Osteocyte (in vitro differentiated cells): ENCODE results near the gene RGS18. TPM values are rescaled to one million over a fixed set of nuclear protein-coding genes. Genes with fewer than 3 reads are reported as not detected.
"Not testable (repeated sequence)": the region's sequence is repeated elsewhere in the genome, so short reads cannot be mapped to it uniquely, and the experiment has no call there.

Experiments used
- DNase-seq: peaks from one replicate; pipeline ENCODE4 v3.0.0; 2021; ENCODE audit warnings: mixed read lengths; ENCODE audit not compliant: unreplicated experiment; ENCODE audit errors: extremely low spot score
- H3K27ac Mint-ChIP-seq: one replicate; pipeline ENCODE4 v1.8.0; 2021; ENCODE audit warnings: mild to moderate bottlenecking, mixed read lengths; ENCODE audit not compliant: unreplicated experiment
- H3K27me3 Mint-ChIP-seq: one replicate; pipeline ENCODE4 v1.8.0; 2021; ENCODE audit warnings: mixed read lengths; ENCODE audit not compliant: unreplicated experiment
- H3K36me3 Mint-ChIP-seq: one replicate; pipeline ENCODE4 v1.8.0; 2021; ENCODE audit warnings: mixed read lengths; ENCODE audit not compliant: unreplicated experiment
- H3K4me1 Mint-ChIP-seq: one replicate; pipeline ENCODE4 v1.8.0; 2021; ENCODE audit warnings: mixed read lengths; ENCODE audit not compliant: unreplicated experiment
- H3K4me3 Mint-ChIP-seq: one replicate; pipeline ENCODE4 v1.8.0; 2021; ENCODE audit warnings: mild to moderate bottlenecking, moderate library complexity, mixed read lengths; ENCODE audit not compliant: unreplicated experiment
- H3K9me3 Mint-ChIP-seq: one replicate; pipeline ENCODE4 v1.8.0; 2021; ENCODE audit warnings: mixed read lengths; ENCODE audit not compliant: unreplicated experiment
- total RNA-seq: library from RNA; stranded (reverse); gene quantifications from 2 replicates; pipeline ENCODE4 v1.2.1, GENCODE V29; 2021
- TF ChIP-seq, protein P1 (sequence below): fragments of 200-600 bp; sonication (generic); IDR thresholded peaks from 2 replicates; pipeline ENCODE4 v1.5.0; 2021; ENCODE audit warnings: antibody characterized with exemption, mild to moderate bottlenecking, moderate library complexity

The RGS18 gene
- total RNA-seq, 1 donor from 2014 or later, result not detected

DNA sequence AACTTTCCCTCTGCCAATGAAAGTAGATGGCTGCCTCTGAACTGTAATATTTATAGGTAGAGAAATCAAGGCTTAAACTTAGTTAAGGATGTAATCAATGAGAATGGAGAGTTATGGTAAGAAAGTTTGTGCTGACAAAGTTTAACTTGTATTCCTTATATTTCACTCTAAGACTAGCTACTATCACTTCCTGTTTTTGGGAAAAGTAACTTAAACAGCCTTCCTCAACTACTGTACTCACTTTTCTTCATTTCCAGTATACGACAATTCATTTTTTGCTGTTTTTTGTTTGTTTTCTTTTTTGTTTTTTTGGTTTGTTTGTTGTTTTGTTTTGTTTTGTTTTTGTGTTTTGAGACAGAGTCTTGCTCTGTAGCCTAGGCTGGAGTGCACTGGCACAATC is 3.7 kb downstream of the RGS18 start:
- TF ChIP-seq, protein P1, sequence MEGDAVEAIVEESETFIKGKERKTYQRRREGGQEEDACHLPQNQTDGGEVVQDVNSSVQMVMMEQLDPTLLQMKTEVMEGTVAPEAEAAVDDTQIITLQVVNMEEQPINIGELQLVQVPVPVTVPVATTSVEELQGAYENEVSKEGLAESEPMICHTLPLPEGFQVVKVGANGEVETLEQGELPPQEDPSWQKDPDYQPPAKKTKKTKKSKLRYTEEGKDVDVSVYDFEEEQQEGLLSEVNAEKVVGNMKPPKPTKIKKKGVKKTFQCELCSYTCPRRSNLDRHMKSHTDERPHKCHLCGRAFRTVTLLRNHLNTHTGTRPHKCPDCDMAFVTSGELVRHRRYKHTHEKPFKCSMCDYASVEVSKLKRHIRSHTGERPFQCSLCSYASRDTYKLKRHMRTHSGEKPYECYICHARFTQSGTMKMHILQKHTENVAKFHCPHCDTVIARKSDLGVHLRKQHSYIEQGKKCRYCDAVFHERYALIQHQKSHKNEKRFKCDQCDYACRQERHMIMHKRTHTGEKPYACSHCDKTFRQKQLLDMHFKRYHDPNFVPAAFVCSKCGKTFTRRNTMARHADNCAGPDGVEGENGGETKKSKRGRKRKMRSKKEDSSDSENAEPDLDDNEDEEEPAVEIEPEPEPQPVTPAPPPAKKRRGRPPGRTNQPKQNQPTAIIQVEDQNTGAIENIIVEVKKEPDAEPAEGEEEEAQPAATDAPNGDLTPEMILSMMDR, result no peak
- no peaks in the 10 kb centered on the region for H3K27me3 Mint-ChIP-seq
- peaks cover 11% of the 10 kb centered on the region for H3K9me3 Mint-ChIP-seq
- peaks cover 2% of the 10 kb centered on the region for H3K36me3 Mint-ChIP-seq
- DNase-seq, result no peak
- no peak overlapping the region for H3K4me3 Mint-ChIP-seq
- peaks cover 5% of the 10 kb centered on the region for H3K4me1 Mint-ChIP-seq
- no peak overlapping the region for H3K27ac Mint-ChIP-seq

- Mint-ChIP-seq H3K27ac (no peak overlapping the region), H3K9me3 (peaks cover 12% of the 10 kb centered on the region), H3K4me1 (peaks cover 5% of the 10 kb centered on the region), H3K4me3 (no peak overlapping the region), H3K36me3 (peaks cover 2% of the 10 kb centered on the region), H3K27me3 (no peaks in the 10 kb centered on the region)
- TF ChIP-seq, protein P1, result no peak
- DNase-seq, result no peak
Observed at GRCh38 chr1:192162376-192162775, 4.1 kb downstream of the RGS18 start.

DNA sequence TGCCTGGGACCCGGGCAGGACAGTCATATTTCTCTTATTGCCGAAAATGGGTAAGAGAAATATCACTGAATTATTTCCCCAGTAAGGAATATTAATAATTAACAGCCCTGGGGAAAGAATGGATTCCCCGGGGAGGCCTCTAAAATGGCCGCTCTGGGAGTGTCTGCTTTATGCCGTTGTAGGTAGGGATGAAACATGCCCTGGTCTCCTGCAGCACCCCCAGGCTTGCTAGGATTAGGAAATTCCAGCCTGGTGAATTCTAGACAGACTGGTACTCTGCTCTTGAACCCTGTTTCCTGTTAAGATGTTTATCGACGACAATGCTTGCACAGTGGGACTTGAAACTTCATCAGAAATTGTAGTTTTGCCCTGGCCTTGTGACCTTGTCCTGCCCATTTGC is 6.7 kb downstream of the RGS18 start:
- not testable (repeated sequence) for DNase-seq, H3K4me1 Mint-ChIP-seq, H3K4me3 Mint-ChIP-seq, H3K27ac Mint-ChIP-seq, H3K36me3 Mint-ChIP-seq, H3K27me3 Mint-ChIP-seq
- H3K9me3 Mint-ChIP-seq, result peaks cover 12% of the 10 kb centered on the region

DNA sequence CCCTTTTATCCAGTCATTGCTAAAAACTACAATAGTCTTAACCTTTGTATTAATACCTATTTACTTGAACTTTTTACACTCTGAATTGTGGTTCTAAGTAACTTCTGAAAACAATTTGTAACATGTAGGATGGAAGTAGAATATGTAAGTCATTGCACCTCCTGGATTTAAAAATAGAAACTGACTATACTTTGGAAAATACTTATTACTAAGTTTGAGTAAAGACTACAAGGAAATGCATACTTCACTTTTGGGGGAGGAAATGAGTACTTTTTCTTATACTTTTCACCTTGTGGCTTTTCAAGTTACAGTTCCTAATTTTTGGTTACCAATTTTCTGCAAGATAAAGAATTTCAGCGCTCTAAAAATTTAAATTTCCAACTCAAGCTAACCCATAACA is 8.7 kb downstream of the RGS18 start:
- H3K36me3 Mint-ChIP-seq, result peaks cover 2% of the 10 kb centered on the region
- no peak for DNase-seq
- no peak overlapping the region for H3K27ac Mint-ChIP-seq
- no peaks in the 10 kb centered on the region for H3K27me3 Mint-ChIP-seq
- peaks cover 9% of the 10 kb centered on the region for H3K9me3 Mint-ChIP-seq
- no peak overlapping the region for H3K4me3 Mint-ChIP-seq
- H3K4me1 Mint-ChIP-seq, result no peaks in the 10 kb centered on the region
- TF ChIP-seq, protein P1, result no peak

GRCh38 chr1:192167911-192168700 is 9.8 kb downstream of the RGS18 start:
- Mint-ChIP-seq H3K9me3 (peaks cover 9% of the 10 kb centered on the region), H3K4me1 (no peaks in the 10 kb centered on the region), H3K36me3 (peaks cover 2% of the 10 kb centered on the region), H3K27me3 (no peaks in the 10 kb centered on the region), H3K27ac (no peak overlapping the region), H3K4me3 (no peak overlapping the region)
- DNase-seq, result no peak
- TF ChIP-seq, protein P1, result no peak
